DMS114 treated with DMSO at 0.1 percent for 48 hours (cell line): ENCODE results near the gene CYP2W1.

Experiments
- DNase-seq: peaks from one replicate; lab custom pipeline; 2025; ENCODE audit not compliant: unreplicated experiment; lab: John Stamatoyannopoulos, UW

The CYP2W1 gene

DNA sequence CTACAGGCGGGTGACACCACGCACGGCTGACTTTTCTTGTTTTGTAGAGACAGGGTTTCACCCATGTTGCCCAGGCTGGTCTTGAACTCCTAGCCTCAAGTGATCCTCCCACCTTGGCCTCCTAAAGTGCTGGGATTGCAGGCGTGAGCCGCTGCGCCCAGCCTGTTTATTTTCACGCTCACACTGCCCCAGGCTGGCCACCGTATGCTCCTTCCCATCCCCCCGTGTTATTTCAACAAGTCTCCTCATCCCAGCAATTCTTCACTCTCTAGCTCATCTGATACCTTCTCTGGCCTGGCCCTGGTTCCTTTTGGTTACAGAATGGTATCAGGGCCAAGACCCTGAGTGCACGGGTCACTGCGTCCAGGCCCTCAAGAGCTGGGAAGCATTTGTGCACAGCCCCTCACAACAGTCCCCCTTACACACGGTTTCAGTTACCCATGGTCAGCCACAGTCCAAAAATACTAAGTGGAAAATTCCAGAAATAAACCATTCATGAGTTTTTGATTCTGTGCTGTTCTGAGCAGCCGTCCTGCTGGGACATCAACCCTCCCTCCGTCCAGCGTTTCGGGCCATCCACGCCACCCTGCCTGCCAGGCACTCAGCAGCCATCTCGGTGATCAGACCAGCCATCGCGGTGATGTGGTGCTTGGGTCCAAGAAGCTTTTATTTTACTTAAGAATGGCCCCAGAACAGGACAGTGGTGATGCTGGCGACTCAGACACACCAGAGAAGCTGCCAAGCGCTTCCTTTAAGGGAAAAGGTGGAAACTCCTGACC is 16.5 kb upstream of the CYP2W1 start:
- no peak for DNase-seq

DNA sequence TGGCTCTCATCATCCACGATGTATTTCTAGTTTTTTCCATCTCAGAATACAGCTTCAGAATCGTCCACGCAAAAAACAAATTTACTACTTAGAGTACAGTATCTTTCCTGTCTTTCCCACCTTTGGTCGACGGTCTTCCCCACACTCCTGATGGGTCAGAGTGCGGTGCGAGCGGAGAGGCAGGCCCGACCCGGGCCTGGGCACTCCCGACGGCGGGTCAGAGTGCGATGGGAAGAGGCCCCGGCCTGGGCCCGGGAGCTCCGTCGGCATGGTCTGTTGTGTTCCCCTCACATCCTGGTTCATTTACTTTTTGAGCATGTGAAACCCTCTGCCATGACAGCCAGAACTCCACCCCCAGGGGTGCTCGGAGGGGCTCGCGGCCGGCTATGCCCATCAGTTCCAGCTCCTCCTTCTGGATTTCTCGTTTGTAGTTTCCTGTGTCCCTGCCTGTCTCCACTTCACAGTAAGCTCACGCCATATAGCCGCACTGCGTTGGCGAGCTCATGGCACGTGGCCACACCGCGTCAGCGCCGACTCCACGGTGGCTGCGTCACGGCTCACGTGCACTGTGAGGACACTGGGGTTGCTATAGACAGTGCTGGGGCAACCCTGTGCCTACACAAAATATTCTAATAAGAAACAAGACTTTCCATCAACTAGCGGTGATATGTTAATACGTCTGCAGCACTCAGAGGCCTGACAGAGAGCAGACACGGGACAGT is 15.5 kb upstream of the CYP2W1 start:
- no peak for DNase-seq

DNA sequence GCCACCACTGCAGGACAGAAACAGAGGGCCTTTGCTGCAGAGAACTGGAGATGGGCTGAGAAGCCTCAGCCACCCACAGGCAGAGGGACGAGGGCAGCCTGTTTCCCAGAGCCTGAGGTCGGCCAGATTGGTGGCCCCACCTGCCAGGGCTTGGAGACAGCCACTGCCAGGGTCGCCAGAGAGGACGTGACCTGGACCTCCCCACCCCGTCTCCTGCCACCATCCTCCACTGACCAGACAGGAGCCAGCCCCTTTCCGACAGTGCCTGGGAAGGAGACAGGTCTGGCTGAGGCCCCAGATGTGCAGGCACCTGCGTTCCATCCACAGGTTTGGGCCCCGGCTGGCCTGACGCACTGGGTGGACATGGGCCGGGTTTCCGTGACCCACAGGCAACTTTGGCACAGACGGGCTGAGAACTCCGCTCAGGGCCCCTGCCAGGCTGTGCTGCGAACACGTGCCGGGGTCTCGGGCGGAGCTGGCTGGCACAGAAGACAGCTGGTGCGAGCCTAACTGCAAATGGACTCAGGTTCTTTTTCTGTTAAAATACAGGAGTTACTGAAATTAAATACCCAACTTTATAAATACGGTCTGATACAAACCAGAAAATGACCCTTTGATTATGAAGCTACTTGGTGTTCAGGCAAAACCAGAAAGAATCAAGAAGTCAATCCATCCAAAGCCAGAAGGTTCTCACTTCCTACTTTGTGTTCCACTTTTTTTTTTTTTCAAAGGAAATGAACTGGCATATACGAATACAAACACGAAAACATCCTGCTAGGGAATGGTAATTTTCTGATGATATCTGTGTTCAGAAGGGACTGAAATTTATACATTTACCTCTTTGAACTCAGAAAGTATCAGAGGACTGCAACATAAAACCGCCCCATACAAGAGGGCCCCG is 14.5 kb upstream of the CYP2W1 start:
- no peak for DNase-seq

DNA sequence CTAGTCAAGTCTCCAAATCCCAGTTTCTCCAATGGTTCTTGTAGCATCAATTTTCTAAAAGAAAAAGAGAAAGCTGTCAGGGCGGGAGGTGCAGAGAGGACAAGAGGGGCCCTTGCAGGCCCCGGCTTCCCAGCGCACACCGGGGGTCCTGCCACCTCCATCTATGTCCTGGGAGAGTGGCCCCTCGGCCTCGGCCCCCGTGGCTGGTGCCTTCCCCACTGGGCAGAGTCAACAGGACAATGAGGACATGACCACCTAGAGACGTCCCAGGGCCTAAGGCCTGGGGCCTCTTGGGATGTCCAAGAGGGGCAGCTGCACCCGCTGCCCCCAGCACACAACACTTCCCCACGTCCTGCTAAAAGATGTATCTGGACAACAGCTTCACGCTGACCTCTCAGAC is 13.6 kb upstream of the CYP2W1 start:
- DNase-seq: no peak

DNA sequence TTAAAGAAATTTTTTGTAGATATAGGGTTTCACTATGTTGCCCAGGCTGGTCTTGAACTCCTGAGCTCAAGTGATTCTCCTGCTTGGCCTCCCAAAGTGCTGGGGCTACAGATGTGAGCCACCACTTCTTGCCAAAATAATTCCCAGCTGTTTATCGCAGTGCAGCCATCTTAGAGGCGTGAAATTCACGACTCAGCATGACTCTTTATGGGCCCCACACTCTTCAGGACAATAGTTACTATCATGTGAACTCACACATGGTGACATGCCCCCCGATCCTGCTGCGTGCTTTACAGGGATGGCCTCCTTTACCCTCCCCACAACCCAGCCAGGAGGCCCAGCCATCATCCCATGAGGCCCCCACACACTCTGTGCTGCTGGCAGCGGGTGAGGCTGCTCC is 12.2 kb upstream of the CYP2W1 start:
- no peak for DNase-seq

DNA sequence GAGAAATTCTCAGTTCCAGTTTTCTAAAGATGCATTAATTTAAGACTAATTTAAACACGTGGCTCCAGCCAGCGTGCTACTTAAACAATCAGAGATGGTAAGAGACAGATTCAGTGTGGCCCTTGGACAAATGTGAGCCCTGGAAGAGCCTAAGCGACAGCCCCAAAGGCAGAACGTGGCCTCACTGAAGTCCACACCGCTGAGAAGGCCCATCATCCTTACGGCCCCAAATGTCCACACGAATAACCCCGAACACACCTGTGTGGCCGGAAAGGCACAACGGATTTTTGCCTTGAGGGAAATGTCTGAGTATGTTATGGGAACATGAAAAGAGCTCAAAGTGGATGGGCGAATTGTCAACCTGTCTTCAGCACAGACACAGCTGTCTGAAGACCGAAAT is 10.9 kb upstream of the CYP2W1 start:
- DNase-seq: no peak

DNA sequence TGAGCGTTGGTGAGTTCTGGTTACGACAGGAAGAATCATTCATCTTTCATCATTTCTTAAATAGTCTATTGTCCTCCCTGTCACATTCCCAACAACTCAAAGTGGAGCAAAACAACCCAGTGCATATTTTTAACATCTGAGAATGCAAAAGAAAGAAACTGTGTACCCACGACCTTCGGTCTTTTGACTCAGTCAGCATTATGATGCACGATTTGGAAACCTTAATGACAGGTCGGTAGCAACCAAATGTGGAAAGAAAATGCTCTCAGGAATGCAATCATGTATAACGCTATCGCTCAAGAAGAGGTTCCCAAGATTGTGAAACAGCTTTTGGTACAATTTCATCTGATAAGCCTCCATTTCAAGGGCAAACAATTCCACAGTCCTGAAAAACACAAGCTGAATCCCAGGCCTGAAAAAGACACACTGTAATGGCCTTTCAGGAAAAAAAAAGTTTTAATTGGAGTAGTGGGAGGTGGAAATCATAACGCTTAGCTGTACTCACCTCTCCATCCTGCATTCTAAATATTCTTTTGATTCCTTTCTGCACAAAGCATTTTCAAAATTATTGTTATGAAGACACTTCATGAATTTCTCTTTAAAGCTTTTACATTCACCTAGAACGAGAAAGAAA is 10.2 kb upstream of the CYP2W1 start:
- no peak for DNase-seq

DNA sequence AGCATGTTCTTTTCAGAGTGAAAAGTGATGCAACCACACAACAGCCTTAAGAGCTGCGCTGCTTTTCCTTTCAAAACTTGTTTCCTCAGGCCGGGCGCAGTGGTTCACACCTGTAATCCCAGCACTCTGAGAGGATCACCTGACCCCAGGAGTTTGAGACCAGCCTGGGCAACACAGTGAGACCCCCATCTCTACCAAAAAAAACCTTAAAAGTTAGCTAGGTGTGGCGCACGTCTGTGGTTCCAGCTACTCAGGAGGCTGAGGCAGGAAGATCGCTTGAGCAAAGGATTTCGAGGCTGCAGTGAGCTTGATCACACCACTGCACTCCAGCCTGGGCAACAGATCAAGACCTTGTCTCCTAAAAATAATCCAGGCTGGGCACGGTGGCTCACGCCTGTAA is 9.7 kb upstream of the CYP2W1 start:
- no peak for DNase-seq

DNA sequence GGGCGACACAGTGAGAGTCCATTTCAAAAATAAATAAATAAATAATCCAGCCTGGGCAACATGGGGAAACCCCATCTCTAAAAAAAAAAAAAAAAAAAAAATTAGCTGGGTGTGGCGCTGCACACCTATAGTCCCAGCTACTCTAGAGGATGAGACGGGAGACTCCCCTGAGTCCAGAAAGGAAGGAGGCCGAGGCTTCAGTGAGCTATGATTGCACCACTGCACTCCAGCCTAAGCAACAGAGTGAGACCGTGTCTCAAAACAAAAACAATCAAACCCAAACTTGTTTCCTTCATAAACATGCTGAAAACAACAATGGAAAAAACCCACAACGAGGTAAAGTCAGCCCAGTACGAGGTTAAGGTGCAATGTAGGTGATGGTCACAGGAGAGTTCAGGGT is 8.8 kb upstream of the CYP2W1 start:
- DNase-seq: no peak

DNA sequence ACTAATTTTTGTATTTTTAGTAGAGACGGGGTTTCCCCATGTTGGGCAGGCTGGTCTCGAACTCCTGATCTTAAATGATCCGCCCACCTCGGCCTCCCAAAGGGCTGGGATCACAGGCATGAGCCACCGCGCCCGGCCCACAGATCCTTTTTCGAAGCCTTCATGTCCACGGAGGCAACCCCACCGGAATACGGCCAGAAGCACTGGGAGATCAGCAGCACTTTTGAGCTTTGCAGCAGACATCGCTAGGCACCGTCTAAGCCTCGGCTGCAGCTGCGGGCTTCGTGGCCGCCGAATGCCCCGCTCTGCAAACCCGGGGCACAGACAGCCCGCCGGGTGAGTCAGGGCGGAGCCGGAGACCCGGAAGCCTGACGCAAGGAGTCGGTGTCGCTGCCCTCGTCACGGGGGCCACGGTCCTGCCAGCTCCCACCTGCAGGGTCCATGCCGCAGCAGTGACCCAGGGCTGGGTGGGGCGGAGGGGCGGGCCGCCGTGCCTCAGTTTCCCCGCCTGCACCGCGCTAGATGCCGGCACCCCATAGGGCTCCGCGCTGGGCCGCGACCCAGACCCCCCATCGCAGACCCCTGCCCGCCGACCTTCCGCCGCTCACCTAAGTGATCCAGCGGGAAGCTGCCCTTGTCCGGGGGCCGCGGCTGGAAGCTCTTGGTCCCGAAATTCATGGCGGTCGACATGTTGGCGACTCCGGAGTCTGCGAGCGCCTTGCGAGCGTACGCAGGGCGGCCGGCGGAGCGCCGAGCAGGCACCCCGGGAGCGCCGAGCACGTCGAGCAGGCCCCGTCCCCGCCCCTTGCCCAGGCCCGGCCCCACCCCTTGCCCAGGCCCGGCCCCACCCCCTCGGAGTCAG is 7.9 kb upstream of the CYP2W1 start, which contains the start of gene COX19:
COX19 (minus strand) TSS at position 730 of the 862 bp plus-strand sequence; CDS start at position 690, 40 bp downstream.
- DNase-seq: peak; percentile 68

DNA sequence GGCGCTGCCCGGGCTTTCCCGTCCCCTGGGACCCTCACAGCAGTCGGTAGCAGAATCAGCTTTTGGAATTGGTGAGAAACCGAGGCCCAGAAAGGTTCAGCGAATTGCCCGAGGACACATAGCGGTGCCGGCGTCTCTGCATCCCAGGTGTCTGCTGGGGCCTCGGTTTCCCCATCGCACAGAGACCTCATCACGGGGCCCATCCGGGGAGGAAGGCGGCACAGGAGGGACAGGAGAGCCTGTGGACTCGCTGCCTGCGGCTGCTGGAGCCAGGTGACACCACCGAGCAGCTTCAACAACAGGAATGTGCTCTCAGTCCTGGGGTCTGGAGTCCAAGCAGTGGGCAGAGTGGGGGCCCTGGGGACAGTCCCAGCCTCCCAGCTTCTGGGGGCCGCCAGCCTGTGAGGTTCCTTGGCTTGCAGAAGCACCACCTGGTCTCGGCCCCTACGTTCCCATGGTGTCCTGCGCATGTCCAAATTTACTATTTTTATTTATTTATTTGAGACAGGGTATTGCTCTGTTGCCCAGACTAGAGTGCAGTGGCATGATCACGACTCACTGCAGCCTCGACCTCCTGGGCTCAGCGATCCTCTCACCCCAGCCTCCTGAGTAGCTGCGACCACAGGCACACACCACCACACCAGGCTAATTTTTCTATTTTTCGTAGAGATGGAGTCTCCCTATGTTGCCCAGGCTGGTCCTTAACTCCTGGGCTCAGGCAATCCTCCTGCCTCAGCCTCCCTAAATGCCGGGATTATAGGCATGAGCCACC is 7.1 kb upstream of the CYP2W1 start:
- no peak for DNase-seq

DNA sequence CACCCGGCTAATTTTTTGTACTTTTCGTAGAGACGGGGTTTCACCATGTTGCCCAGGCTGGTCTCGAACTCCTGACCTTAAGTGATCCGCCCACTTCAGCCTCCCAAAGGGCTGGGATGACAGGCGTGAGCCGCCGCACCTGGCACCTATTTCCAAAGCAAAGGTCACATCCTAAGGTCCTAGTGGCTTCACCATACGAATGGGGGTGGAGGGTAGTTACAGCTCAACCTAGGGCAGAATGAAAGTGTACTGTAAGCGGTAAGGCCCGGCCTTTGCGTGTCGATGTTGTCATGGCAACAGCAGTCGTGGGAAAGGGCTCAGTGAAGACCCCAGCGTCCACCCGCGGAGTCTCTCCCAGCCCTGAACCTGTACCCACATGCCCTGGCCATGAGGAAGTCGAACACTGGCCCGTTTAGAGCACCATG is 6.1 kb upstream of the CYP2W1 start:
- no peak for DNase-seq

DNA sequence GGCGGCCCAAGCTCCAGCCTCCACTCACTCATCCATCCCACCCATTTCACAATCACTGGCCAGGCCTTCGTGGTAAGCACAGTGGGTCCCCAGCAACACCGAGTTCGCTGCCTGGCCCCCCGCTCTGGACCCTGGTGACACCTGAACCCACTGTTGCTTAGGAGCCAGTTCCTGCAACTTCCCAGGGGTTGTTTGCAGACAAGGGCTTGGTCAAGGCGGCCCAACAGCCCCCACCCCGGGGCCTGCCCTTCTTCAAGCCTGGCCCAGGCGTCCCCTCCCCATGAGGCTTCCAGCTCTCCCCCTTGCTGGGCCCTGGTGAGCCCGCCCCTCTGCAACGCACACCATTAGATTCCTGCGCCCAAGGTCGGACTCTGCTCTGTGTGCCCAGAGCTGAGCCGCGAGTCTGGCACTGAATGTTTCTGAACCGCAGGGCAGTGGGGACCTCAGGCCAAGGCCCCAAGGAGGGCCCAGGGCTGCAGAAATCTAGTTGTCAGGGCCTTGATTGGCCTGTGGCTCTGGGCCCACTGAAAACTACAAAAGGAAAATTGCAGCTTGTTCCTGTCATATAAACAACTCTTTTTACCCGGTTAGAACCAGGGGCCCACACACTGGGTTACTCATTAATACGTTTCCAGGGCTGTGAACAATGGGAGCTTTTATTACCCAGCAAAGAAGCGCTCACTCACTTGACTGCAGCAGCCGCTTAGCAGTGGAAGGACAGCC is 5.5 kb upstream of the CYP2W1 start:
- no peak for DNase-seq

DNA sequence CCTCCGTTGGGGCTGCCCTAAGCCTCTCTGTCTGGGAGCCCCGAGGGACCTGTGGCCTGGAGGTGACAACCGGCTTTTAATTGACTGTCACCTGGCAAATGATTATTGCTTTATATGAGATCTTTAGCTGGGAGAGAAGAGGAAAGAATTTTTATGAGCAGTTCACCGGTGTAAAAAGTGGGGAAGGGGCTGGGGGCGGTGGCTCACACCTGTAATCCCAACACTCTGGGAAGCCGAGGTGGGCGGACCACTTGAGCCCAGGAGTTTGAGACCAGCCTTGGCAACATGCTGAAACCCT is 5.0 kb upstream of the CYP2W1 start:
- DNase-seq: no peak

DNA sequence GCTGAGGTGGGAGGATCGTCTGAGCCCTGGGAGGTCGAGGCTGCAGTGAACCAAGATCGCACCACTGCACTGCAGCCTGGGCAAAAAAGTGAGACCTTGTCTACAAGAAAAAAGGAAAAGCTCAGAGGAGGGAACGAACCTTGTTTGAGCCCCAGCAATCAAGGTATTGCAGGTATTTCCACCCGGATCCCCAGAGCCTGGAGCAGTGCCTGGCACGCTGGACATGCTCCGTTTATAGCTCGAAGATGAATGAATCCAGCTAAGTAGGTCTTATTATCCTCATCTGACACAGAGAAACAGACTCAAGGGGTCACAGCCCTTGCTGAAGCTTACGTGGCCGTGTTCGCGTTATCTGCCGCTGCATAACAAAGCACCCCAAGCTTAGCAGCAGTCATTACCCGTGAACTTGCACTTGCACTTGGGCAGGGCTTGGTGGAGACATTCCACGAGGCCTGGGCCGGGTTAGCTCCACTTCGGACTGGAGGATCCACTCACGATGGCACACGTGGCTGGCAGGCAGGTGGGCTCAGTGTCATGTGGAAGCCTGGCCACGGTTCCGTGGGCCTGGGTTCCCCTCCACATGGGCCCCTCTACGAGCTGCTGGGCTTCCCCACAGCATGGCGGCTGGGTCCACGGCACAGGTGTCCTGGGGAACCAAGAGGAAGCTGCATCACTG is 4.4 kb upstream of the CYP2W1 start:
- no peak for DNase-seq

DNA sequence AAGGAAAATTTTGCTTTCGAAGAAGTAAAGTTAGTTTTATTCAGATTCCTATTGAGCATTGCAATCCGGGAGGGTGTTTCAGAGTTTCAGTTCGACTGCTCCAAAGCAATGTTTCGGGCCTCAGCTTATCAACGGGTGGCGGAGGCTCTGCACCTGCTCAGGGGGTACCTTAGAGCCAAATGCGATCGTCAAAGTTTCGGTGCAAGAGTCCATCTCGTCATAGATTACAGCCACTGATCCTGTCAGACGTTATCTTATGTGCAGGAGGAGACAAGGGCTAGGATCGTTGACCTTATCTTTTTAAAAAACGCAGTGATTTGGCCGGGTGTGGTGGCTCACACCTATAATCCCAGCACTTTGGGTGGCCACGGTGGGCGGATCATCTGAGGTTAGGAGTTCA is 3.8 kb upstream of the CYP2W1 start:
- DNase-seq: no peak

DNA sequence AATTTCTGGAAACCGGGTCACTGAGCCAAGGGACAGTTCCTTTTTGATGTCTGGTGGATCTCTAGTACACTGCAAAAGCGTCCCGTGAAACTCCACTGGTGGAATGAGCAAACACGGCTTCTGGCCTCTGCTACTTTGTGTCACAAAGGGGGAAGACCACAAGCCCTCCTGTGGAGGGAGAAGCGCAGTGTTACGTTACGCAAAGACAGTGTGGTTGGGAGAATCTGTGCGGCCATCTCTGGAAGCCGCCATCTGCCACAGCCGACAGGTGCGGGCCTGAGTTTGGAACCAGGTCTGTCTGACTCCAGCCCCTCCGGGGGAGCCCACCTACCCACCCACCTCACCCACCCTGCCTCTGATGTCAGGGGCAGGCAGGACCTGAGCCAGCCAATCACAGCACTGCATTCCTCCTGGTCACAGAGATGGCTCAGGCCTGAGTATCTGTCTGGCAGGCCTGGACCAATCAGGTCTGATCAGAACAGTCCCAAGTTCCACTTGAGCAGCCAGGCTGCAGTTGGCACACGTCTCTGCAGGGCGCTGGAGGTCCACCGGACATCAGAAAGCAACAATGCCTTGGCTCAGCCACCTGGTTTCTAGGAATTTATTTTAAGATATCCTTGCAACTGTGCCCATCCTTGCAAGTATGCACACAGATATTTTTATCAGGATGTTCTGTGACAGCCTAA is 3.0 kb upstream of the CYP2W1 start:
- no peak for DNase-seq
